HepG2 (cell line): ENCODE results near the gene DAPK1. TPM values are rescaled to one million over a fixed set of nuclear protein-coding genes. Genes with fewer than 3 reads are reported as not detected.

Source experiments
- AGO1 ChIP-seq: fragments of 200-400 bp; formaldehyde crosslinking; IDR thresholded peaks from 2 replicates; pipeline ENCODE4 v1.6.1; 2017; ENCODE audit warnings: mild to moderate bottlenecking, low read depth, low read length, moderate library complexity; ENCODE audit not compliant: poor library complexity, severe bottlenecking
- DMAP1 ChIP-seq: IDR thresholded peaks from 2 replicates; pipeline ENCODE4 v1.6.1; 2016
- KDM6A ChIP-seq: IDR thresholded peaks from 2 replicates; pipeline ENCODE4 v1.6.1; 2016; ENCODE audit warnings: low read depth
- KLF9 ChIP-seq: IDR thresholded peaks from 2 replicates; pipeline ENCODE4 v1.6.1; 2016; ENCODE audit warnings: low read depth
- KMT2A ChIP-seq: sonication (generic); formaldehyde crosslinking; IDR thresholded peaks from 2 replicates; pipeline ENCODE4 v1.4.0; 2020; ENCODE audit warnings: missing genetic modification reagents
- PHF8 ChIP-seq: sonication (generic); formaldehyde crosslinking; IDR thresholded peaks from 2 replicates; pipeline ENCODE4 v1.5.0; 2020; ENCODE audit warnings: missing genetic modification reagents
- RAD21 ChIP-seq: fragments of 450-650 bp; formaldehyde crosslinking; IDR thresholded peaks from 2 replicates; pipeline ENCODE4 v1.5.0; 2020; ENCODE audit warnings: mild to moderate bottlenecking
- TAF15 ChIP-seq: fragments of 200-400 bp; formaldehyde crosslinking; IDR thresholded peaks from one replicate; pipeline ENCODE4 v1.6.1; 2018; ENCODE audit warnings: mild to moderate bottlenecking, low read depth, low read length; ENCODE audit not compliant: poor library complexity, severe bottlenecking
- TIGD3 ChIP-seq: sonication (generic); formaldehyde crosslinking; IDR thresholded peaks from 2 replicates; pipeline ENCODE4 v1.5.1; 2020; ENCODE audit warnings: mild to moderate bottlenecking, missing genetic modification reagents, borderline replicate concordance
- ZBTB3 ChIP-seq: sonication (generic); formaldehyde crosslinking; IDR thresholded peaks from 2 replicates; pipeline ENCODE4 v1.4.0; 2020; ENCODE audit warnings: low read depth, mild to moderate bottlenecking, moderate library complexity, missing genetic modification reagents, borderline replicate concordance
- ZKSCAN5 ChIP-seq: sonication (generic); formaldehyde crosslinking; IDR thresholded peaks from 2 replicates; pipeline ENCODE4 v1.5.1; 2020; ENCODE audit warnings: mild to moderate bottlenecking, missing genetic modification reagents
- ZMYM2 ChIP-seq: sonication (generic); formaldehyde crosslinking; IDR thresholded peaks from 2 replicates; pipeline ENCODE4 v1.8.0; 2022; ENCODE audit warnings: mild to moderate bottlenecking, missing genetic modification reagents
- ZNF232 ChIP-seq: sonication (generic); formaldehyde crosslinking; IDR thresholded peaks from 2 replicates; pipeline ENCODE4 v1.4.0; 2020; ENCODE audit warnings: missing genetic modification reagents, borderline replicate concordance
- ZNF24 ChIP-seq: fragments of 450-650 bp; IDR thresholded peaks from 2 replicates; pipeline ENCODE4 v1.6.1; 2017; ENCODE audit warnings: antibody characterized with exemption, mild to moderate bottlenecking
- ZNF549 ChIP-seq: sonication (generic); formaldehyde crosslinking; IDR thresholded peaks from 2 replicates; pipeline ENCODE4 v1.5.0; 2020; ENCODE audit warnings: missing genetic modification reagents
- ZNF567 ChIP-seq: sonication (generic); formaldehyde crosslinking; IDR thresholded peaks from 2 replicates; pipeline ENCODE4 v1.8.1; 2023; ENCODE audit warnings: mild to moderate bottlenecking, missing genetic modification reagents, borderline replicate concordance
- ZNF678 ChIP-seq: sonication (generic); formaldehyde crosslinking; IDR thresholded peaks from 2 replicates; pipeline ENCODE4 v1.4.0; 2020; ENCODE audit warnings: mild to moderate bottlenecking, missing genetic modification reagents
- polyA plus RNA-seq, 8 experiments: library from polyadenylated mRNA; depleted of rRNA in 3 of 8; stranded (reverse) in 7 of 8; unstranded in 1 of 8; fragments of >200 nt; fragmentation: Illumina TruSeq in 4 of 8; extraction: Trizol in 4 of 8; gene quantifications; 2 replicates each; pipeline versions ENCODE4 v1.2.1 to v1.2.3, GENCODE V29; 2011 to 2016; ENCODE audit warnings: low read depth in 4 of 8, missing spikeins in 1 of 8, mixed read lengths in 1 of 8; ENCODE audit not compliant: insufficient read depth in 1 of 8
- total RNA-seq, 5 experiments: library from RNA; depleted of rRNA; stranded (reverse); fragments of >200 nt; fragmentation: Illumina TruSeq; extraction: Trizol; gene quantifications; 2 replicates each; pipeline ENCODE4 v1.2.3, GENCODE V29; 2016; ENCODE audit warnings: low read depth in 1 of 5
- TF ChIP-seq, protein P1 (sequence below): sonication (generic); formaldehyde crosslinking; IDR thresholded peaks from 2 replicates; pipeline ENCODE4 v1.5.0; 2020; ENCODE audit warnings: mild to moderate bottlenecking, missing genetic modification reagents
- TF ChIP-seq, protein P2 (sequence below): sonication (generic); formaldehyde crosslinking; IDR thresholded peaks from 2 replicates; pipeline ENCODE4 v1.4.0; 2020; ENCODE audit warnings: mild to moderate bottlenecking, missing genetic modification reagents, borderline replicate concordance
- TF ChIP-seq, protein P3 (sequence below): sonication (generic); IDR thresholded peaks from 2 replicates; pipeline ENCODE4 v1.6.1; 2016; ENCODE audit warnings: low read depth, borderline replicate concordance

The DAPK1 gene
- total and polyA plus RNA-seq, 2 of the 13 experiments (the other 11 are each of a cell fraction or from before 2014, with no cell fraction given) = 35.7 to 35.9 TPM

DNA sequence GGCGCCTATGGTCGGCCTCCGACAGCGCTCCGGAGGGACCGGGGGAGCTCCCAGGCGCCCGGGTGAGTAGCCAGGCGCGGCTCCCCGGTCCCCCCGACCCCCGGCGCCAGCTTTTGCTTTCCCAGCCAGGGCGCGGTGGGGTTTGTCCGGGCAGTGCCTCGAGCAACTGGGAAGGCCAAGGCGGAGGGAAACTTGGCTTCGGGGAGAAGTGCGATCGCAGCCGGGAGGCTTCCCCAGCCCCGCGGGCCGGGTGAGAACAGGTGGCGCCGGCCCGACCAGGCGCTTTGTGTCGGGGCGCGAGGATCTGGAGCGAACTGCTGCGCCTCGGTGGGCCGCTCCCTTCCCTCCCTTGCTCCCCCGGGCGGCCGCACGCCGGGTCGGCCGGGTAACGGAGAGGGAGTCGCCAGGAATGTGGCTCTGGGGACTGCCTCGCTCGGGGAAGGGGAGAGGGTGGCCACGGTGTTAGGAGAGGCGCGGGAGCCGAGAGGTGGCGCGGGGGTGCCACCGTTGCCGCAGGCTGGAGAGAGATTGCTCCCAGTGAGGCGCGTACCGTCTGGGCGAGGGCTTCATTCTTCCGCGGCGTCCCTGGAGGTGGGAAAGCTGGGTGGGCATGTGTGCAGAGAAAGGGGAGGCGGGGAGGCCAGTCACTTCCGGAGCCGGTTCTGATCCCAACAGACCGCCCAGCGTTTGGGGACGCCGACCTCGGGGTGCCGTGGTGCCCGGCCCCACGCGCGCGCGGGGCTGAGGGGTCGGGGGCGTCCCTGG lies 561 bp downstream of the DAPK1 start (continued):
- TF ChIP-seq, protein P1, sequence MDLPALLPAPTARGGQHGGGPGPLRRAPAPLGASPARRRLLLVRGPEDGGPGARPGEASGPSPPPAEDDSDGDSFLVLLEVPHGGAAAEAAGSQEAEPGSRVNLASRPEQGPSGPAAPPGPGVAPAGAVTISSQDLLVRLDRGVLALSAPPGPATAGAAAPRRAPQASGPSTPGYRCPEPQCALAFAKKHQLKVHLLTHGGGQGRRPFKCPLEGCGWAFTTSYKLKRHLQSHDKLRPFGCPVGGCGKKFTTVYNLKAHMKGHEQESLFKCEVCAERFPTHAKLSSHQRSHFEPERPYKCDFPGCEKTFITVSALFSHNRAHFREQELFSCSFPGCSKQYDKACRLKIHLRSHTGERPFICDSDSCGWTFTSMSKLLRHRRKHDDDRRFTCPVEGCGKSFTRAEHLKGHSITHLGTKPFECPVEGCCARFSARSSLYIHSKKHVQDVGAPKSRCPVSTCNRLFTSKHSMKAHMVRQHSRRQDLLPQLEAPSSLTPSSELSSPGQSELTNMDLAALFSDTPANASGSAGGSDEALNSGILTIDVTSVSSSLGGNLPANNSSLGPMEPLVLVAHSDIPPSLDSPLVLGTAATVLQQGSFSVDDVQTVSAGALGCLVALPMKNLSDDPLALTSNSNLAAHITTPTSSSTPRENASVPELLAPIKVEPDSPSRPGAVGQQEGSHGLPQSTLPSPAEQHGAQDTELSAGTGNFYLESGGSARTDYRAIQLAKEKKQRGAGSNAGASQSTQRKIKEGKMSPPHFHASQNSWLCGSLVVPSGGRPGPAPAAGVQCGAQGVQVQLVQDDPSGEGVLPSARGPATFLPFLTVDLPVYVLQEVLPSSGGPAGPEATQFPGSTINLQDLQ (CRISPR knock-in tag) = no peak; the same call in 1 of the 2 replicates
- no peak for TF ChIP-seq ZBTB3 (CRISPR knock-in tag)
- TF ChIP-seq, protein P2, sequence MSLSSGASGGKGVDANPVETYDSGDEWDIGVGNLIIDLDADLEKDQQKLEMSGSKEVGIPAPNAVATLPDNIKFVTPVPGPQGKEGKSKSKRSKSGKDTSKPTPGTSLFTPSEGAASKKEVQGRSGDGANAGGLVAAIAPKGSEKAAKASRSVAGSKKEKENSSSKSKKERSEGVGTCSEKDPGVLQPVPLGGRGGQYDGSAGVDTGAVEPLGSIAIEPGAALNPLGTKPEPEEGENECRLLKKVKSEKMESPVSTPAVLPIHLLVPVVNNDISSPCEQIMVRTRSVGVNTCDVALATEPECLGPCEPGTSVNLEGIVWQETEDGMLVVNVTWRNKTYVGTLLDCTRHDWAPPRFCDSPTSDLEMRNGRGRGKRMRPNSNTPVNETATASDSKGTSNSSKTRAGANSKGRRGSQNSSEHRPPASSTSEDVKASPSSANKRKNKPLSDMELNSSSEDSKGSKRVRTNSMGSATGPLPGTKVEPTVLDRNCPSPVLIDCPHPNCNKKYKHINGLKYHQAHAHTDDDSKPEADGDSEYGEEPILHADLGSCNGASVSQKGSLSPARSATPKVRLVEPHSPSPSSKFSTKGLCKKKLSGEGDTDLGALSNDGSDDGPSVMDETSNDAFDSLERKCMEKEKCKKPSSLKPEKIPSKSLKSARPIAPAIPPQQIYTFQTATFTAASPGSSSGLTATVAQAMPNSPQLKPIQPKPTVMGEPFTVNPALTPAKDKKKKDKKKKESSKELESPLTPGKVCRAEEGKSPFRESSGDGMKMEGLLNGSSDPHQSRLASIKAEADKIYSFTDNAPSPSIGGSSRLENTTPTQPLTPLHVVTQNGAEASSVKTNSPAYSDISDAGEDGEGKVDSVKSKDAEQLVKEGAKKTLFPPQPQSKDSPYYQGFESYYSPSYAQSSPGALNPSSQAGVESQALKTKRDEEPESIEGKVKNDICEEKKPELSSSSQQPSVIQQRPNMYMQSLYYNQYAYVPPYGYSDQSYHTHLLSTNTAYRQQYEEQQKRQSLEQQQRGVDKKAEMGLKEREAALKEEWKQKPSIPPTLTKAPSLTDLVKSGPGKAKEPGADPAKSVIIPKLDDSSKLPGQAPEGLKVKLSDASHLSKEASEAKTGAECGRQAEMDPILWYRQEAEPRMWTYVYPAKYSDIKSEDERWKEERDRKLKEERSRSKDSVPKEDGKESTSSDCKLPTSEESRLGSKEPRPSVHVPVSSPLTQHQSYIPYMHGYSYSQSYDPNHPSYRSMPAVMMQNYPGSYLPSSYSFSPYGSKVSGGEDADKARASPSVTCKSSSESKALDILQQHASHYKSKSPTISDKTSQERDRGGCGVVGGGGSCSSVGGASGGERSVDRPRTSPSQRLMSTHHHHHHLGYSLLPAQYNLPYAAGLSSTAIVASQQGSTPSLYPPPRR (CRISPR knock-in tag) = peak; percentile 35; the same call in 1 of the 2 replicates
- no peak for TF ChIP-seq KDM6A (CRISPR knock-in tag)
- no peak for TF ChIP-seq TAF15
- no peak for TF ChIP-seq KLF9 (CRISPR knock-in tag)
- TF ChIP-seq TIGD3 (CRISPR knock-in tag) = no peak
- TF ChIP-seq ZNF24 = no peak
- TF ChIP-seq ZNF678 (CRISPR knock-in tag) = no peak
- TF ChIP-seq ZMYM2 (CRISPR knock-in tag) = no peak
- TF ChIP-seq ZNF232 = peak; percentile 60; the same call in 1 of the 2 replicates
- TF ChIP-seq KMT2A (CRISPR knock-in tag) = peak; percentile 79
- TF ChIP-seq ZKSCAN5 (CRISPR knock-in tag) = no peak
- TF ChIP-seq RAD21 (CRISPR knock-in tag) = peak; percentile 69
- no peak for TF ChIP-seq ZNF549 (CRISPR knock-in tag)
- no peak for TF ChIP-seq ZNF567 (CRISPR knock-in tag)
- peak; percentile 71 for TF ChIP-seq PHF8 (CRISPR knock-in tag)
- TF ChIP-seq, protein P3, sequence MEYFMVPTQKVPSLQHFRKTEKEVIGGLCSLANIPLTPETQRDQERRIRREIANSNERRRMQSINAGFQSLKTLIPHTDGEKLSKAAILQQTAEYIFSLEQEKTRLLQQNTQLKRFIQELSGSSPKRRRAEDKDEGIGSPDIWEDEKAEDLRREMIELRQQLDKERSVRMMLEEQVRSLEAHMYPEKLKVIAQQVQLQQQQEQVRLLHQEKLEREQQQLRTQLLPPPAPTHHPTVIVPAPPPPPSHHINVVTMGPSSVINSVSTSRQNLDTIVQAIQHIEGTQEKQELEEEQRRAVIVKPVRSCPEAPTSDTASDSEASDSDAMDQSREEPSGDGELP = no peak
- no peak for TF ChIP-seq AGO1
- TF ChIP-seq DMAP1 (CRISPR knock-in tag) = peak; percentile 55; the same call in 1 of the 2 replicates
